GM18517 (cell line): Measurements from ENCODE around the gene SAMD5.
"Not testable (repeated sequence)": the region's sequence is repeated elsewhere in the genome, so short reads cannot be mapped to it uniquely, and the experiment has no call there.

Source experiments
- ATAC-seq: cut with Tn5 transposase; IDR thresholded peaks from one replicate; pipeline ENCODE4 v1.9.1; 2021; ENCODE audit warnings: mild to moderate bottlenecking, moderate library complexity; ENCODE audit not compliant: unreplicated experiment

SAMD5 gene

DNA sequence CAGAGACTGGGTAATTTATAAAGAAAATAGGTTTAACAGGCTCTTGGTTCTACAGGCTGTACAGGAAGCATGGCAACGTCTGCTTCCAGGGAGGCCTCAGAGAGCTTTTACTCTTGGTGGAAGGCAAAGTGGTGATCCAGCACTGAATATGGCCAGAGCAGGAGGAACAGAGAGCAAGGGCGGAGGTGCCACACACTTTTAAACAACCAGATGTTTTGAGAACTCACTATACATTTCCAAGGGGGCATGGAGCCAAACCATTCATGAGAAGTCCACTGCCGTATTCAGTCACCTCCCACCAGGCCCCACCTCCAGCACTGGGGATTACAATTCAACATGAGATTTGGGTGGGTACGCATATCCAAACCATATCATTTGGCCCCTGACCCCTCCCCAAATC is 18.7 kb downstream of the SAMD5 start:
- ATAC-seq: no peak

DNA sequence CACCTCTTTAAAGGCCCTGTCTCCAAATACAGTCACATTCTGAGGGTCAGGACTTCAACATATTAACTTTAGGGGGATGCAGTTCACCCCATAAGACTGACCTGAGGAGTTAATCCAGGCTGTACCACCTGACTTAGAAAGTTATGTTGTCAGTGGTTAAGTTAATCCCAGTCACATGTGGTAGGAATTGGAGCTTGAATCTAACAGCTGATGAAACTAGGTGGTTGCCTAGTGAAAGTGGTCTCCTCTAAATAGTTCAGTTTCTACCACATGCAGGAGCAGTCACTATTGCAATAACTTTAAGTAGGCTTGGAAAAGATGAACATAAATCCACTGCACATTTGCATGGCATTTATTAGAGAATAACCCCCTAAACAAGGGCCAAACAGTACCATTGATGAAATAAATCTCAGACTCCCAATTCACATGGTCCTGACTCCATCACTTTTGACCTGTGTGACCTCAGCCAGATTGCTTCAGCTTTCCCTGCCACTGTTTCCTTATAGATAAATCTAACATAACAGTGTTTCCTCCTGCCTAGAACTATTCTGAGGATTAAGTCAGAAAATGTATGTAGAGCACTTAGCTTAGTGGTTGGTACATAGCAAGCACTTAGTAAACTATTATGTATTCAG is 20.1 kb downstream of the SAMD5 start:
- no peak for ATAC-seq

DNA sequence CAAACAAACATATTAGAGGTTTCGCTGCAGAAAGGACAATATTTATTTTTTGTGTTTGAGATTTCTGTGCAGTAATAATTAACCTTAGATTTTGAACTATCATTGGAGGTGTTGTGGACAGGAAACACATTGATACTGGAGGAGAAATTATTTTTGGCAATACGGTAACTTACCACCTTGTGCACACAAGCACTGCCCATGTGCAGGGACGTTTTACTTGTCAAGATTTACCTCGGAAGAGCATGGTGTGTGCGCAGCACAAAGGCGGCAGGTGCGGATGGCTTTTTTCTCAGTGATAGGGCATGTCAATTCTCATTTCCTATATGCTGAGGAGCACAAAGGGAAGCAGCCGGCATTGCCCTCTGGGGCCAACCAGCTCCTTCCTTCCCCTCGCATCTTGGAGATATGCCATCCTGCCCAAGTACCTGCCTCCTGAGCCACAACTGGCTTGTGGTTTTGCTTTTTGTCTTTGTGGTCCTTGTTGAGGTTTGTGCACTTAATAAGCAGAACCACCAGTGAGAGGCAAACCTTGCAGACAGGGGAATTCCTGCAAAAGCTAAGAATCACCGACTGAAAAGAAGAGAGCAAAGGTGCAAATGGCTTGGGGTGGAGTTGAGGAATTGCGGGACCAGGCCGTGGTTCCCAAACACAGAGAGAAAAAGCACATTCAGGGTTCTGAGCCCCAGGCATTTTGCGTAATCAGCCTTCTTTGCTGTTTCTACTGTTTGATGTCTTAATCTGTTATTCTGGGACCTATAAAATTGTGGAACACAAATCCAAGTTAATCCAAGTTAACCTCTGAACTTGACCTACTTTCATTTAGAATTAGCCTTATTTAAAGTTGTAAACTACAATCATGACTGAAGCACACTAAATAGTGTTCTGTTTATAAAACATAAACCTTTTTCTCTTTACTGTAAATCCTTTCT is 21.9 kb downstream of the SAMD5 start:
- ATAC-seq: peak; percentile 69

DNA sequence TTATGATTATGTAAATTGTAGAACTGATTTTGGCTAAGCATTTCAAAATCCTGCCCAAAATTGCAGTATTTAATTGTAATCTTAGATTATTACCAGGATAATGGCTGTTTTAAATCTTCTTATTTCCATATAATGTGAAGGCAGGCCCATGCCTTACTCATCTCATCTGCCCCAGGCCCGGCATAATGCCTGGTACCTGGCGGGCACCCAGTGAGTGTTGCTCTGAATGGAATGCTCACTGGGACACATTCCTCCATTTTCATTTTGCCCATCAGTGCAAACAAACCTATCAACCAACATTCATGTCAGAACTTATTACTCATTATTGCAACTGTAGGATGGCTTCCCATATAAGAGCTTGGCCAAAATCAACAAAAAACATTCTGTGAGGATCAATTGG is 22.8 kb downstream of the SAMD5 start:
- no peak for ATAC-seq

DNA sequence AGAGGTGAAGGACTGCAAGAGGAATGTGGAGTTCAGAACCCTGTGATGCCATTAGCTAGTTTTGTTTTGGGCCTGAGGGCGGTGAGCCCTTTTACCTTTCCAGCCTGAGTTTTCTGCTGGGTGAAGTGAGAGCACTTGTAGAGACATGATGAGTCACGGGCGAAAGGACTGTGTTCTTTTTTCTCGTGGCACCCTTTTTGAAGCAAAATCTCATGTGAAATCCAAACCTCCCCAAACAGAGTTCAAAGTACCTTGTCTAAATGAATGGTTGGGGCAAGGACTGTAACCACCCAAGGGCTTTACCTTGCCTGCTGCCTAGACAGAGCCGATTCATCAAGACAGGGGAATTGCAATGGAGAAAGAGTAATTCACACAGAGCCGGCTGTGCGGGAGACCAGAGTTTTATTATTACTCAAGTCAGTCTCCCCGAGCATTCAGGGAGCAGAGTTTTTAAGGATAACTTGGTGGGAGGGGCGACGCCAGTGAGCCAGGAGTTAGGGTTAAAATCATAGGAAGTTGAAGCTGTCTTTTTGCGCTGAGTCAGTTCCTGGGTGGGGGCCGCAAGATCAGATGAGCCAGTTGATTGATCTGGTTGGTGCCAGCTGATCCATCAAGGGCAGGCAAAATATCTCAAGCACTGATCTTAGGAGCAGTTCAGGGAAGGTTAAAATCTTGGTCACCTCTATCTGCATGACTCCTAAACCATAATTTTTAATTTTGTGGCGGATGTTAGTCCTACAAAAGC is 25.8 kb downstream of the SAMD5 start:
- ATAC-seq: no peak

DNA sequence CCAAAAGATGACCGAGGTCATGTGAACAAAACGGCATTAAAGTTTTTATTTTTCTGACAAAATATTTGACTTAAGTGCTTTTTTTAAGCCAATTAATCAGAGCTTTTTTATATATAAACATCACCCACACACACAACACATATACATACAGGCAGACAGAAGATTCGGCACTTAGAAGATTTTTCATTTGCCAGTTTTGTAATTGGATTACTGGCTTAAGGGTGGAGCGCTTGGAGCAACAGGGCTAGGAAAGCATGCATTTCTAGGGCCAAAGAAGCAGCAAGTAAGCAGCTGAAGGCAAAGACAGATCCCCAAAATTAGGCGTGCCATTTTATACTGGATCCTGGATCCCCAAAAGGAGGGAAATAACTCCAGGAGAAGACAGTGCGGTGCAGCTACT is 30.3 kb downstream of the SAMD5 start:
- no peak for ATAC-seq

DNA sequence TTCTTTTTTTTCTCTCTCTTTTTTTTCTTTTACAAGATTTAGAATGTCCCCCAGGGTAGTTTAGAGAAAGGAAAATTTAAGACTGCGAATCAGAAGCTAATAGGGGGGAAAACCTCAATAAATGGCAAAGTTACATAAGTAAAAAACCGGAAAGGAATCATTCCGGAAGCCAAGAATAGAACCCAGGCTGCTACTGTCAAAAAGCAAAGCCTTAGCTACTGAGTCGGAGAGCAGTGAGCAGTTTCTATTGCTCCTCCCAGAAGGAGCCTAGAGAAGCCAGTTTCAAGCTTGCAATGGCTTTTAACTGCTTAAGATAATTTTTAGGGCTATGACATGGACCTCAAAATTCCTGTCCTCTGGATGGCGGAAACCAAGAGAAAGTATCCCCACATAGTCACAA is 31.6 kb downstream of the SAMD5 start:
- ATAC-seq: no peak

DNA sequence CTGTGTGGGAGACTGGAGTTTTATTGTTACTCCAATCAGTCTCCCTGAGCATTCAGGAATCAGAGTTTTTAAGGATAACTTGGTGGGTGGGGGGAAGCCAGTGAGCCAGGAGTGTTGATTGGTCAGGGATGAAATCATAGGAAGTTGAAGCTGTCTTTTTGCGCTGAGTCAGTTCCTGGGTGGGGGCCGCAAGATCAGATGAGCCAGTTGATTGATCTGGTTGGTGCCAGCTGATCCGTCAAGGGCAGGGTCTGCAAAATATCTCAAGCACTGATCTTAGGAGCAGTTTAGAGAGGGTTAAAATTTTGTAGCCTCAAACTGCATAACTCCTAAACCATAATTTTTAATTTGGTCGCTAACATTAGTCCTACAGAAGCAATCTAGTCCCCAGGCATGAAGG is 33.9 kb downstream of the SAMD5 start:
- not testable (repeated sequence) for ATAC-seq

DNA sequence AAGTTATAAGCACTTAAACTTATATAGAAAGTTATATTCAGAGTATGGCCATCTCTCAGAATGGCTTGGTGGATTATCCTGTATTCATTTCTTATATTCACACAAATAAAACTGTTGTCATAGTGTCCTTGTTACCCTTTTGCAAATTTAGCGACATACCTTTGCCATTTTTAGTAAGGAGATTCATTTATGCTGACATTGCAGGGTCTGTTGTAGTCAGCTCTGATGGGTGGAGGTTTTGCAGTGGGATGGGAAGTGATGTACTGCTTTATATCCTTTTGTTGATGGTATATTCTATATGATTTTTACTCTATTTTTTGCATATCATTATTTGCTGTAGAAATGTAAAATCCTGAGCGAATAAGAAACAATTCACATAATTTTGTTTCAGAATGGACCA is 35.9 kb downstream of the SAMD5 start:
- ATAC-seq: no peak

DNA sequence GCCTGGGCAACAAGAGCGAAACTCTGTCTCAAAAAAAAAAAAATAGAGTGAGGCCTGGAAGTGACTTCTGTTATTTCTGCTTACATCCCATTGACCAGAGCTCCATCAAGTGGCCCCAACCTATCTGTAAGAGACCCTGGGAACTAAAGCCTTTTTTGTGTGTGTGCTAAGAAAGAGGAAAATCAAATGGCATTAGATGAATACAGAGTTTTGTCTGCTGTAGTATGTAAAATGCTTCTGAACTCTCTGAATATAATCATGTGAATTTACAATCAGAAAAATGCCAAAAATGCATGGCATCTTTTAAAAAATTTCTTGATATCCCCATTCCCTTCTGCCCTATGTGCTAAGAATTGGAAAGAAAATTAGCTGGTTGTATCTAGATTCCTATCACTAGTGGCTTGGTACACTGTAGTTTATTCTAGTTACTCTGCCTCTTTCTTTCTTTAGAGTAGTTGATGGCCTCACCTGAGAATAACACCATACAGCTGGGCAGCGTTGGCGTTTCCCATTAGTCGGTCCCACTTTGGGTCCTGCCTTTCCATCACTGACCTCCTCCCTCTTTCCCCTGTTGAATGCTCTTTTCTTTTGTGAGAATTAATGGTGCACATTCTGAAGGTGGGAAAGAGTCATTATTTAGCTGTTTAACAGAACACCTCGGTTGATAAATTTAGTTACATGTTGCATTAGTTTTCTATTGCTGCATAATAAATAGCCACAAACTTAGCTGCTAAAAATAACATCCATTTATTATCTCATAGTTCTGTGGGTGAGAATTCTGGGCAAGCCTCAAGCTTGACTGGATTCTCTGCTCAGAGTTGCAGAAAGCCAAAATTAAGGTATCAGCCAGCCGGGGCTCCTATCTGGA is 38.2 kb downstream of the SAMD5 start:
- ATAC-seq: no peak

DNA sequence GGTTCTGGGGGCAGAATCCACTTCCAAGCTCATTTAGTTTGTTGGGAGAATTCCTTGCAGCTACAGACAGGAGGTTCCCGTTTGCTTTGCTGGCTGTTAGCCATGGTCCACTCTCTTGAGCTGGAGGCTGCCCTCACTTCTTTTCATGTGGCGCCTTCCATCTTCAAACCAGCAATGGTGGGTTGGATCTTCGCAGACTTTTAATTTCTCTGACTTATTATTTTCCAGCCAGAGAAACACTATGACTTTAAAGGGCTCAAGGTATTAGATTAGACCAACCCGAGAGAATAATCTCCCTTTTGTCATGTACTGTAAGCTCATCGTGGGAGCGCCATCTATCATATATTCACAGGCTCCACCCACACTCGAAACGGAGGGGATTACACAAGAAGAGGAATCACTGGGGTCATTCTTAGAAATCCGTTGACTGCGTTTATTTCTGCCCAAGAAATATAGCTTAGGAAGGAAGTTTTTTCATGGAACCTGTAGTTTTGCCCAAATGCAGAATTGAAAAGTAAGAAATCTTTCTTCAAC is 38.9 kb downstream of the SAMD5 start:
- no peak for ATAC-seq

DNA sequence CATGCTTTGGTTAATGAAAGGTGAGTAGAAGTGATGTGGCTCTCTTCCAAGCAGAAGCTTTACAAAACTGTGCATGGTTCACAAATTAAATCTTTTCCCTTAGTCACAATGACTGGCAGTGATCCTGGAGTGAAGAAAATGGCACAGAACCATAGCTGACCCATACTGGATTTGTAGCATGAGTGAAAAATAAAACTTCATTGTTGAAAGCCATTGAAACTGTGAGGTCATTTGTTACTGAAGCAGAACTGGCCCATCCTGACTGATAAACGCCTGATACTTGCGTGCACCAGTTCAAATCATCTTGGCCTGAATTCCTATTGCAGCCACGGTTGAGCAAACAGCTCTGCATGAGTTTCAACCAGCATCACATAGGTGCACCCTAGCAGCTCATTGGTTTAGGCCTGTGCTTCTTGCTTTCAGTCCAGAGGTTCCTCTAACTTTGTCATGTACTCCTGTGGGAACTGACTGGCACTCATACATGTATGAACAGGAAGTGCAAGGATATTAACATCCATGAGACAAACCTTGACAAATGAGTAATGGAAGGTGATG is 40.5 kb downstream of the SAMD5 start:
- ATAC-seq: no peak

DNA sequence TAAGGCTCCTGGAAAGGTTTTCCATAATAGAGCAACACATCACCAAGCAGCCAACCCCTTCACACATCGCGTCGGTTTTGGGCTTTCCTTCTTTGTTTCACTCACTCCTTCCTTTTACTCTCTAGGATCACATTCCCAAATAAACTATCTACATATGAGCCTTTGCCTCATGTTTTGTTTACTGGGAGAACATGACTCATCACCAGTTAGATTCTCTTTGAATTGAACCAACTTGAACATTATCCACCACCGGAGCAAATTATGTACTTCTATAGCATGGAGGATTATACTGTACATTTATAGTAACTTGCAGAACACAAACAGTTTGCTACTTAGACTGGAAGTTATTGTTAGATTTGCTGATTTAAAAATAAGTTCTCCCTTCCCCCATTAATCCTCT is 41.0 kb downstream of the SAMD5 start:
- no peak for ATAC-seq

DNA sequence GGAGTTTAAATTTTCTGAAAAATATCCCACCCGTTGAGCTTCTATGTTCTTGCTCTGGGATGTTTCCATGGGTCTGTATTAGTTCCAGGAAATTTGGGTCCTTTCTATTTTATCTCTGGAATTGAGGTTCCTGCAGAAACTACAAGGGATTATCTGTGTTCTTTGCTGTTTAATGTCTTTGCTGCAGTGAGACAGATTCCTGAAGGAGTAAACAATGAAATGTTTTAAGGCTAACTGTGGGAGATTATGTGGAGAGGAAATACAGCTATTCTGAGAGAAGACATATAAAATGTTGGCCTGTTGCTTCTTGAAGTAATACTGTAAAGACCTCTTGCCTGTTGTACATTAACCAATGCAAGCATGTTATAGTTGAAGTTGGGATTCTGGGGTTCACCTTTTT is 43.5 kb downstream of the SAMD5 start:
- ATAC-seq: no peak

DNA sequence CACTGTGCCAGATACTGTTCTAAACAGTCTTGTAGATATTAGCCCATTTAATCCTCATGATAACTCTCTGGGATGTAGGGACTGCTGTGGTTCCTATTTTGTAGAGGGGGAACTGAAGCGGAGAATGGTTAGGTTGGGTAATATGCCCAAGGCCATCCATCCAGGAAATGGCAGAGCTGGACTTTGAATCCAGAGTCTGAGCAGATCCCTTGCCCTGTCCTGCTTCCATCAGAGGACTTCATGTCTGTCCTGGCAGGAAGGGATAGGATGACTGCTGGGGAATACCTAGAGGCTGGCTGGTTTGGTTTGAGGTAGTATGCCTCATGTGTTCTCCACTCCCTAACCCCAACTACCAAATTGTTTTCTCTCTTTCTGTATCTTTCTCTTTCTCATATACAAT is 44.6 kb downstream of the SAMD5 start:
- no peak for ATAC-seq

DNA sequence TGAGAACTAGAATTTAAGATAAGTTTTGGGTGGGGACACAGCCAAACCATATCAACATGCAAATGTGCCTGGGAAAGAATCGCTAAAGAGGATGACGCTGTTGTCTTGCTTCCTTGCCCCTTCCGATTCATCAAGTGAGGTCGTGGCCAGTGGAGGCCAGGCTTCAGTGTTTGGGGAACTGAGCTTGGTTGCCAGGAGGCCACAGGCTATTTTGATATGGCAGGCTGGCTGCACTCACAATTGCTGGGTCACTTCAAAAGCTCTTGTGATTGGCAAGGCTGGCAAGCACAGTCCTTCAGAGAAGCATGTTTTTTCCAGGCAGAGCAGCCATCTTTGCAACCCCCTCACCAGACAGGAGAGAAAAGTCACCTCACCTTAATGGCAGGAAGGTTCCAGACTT is 45.8 kb downstream of the SAMD5 start:
- no peak for ATAC-seq

DNA sequence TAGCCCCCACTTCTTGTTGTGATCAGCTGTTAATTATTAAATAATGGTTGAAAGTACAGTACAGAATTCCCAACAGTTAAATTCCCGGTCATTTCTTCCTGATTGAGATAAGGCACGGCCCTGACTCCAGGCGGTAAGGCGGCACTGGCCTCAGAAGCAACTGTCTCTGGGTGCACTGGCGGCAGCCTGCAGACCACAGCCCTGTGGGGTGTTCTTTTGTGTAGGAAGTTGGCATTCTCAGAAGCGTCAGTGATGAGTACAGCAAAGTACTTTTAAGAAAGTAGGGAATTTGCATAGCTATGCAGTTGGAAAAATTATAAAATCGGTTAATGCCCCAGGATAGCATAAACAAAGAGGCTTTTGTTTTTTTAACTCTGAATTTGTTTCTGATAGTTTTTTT is 50.5 kb downstream of the SAMD5 start:
- ATAC-seq: no peak

DNA sequence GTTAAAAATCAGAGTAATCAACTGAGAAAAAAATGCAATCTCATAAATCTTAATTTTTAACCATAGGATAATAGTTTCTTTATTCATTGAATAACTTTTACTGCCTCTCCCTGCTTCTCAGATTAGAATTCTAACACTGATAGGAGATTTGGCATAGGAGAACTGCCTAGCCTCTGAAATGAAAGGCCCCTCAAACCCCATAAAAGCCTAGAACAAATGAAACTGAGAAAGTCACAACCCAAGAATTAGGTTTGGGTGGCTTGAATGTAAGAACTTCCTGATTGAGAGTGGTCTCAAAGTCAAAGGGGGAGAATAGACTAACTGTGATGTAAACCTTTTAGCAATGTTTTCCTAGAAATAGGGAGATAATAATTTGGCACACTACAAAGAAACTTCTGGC is 52.2 kb downstream of the SAMD5 start:
- no peak for ATAC-seq

DNA sequence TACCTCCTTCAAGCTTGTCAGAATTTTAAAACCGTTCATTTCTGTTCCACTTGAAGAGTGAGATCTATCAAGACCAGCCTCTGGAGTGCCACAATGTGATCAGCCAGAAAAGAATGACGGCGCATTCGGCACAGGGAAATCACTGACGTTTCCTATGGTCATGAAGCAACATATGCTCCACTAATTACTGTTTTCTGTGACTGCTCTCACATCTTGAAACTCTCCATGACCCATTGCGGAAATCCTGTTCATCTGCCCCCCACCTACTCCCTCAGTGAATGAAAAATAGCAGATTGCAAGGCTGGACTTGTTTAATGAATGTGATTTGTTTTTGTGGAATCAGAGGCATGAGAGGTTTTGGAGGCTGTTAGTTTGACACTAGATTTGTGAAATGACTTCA is 53.2 kb downstream of the SAMD5 start:
- no peak for ATAC-seq

DNA sequence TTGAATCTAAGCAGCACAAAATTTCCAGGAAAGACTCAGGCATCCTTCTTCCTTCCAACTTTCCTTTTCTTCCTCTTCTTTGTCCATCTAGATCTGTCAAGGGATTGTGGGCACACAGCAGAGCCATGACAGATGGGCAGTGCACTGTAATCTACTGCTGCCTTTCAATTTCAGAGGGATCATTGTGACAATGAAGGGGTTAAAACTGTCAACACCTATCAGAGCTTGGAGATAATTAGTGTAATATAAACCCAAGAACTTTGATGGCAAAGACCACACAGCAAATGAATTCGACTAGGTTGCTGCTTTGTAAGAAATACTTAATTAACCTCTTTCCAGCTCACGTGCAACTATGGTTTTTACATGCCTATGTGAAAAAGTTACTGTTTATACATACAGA is 55.0 kb downstream of the SAMD5 start:
- no peak for ATAC-seq
